ENCODE results near the gene NHLRC3. TPM values are rescaled to one million over a fixed set of nuclear protein-coding genes. Genes with fewer than 3 reads are reported as not detected.
A peak's percentile ranks its signal among the peaks of the same experiment; 100 is the strongest.

Gene NHLRC3
- total and polyA plus RNA-seq, 2 experiments from 2014 or later, result 18.6 to 47.4 TPM

DNA sequence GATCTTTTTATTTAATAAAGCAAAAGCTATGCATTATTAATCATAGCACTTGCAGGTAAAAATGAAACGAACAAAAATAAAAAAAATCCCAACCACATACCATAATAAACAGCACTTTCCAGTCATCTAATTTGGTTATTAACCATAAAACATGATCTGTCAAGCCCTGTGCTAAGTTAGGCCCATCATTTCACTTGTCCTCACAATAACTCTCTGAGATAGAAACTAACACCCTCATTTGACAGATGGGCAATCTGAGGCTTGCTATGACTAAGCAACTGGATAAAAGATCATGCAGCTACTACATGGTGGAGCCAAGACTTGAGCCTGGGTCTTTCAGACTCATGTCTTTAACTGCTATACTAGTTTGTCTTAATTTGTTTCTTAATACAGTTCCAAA is 22.2 kb upstream of the NHLRC3 start:
- no peak for TF ChIP-seq EZH2 (IDR thresholded peaks at IDR 0.05; ENCODE audit: borderline replicate concordance)
- TF ChIP-seq, protein P1, sequence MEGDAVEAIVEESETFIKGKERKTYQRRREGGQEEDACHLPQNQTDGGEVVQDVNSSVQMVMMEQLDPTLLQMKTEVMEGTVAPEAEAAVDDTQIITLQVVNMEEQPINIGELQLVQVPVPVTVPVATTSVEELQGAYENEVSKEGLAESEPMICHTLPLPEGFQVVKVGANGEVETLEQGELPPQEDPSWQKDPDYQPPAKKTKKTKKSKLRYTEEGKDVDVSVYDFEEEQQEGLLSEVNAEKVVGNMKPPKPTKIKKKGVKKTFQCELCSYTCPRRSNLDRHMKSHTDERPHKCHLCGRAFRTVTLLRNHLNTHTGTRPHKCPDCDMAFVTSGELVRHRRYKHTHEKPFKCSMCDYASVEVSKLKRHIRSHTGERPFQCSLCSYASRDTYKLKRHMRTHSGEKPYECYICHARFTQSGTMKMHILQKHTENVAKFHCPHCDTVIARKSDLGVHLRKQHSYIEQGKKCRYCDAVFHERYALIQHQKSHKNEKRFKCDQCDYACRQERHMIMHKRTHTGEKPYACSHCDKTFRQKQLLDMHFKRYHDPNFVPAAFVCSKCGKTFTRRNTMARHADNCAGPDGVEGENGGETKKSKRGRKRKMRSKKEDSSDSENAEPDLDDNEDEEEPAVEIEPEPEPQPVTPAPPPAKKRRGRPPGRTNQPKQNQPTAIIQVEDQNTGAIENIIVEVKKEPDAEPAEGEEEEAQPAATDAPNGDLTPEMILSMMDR (IDR thresholded peaks at IDR 0.05; ENCODE audit: poor library complexity), result no peak
- TF ChIP-seq EZH2phosphoT487 (IDR thresholded peaks at IDR 0.05; ENCODE audit: low read depth, severe bottlenecking, unreplicated experiment), result no peak
- WGBS (ENCODE audit: low lambda C conversion rate, missing lambda C conversion rate), result 94% methylated on average over 1 of the region's 1 CpG
- Histone ChIP-seq H3K79me2 (no peaks in the 10 kb centered on the region), H3K9me3 (ENCODE audit: low read depth) (no peaks in the 10 kb centered on the region), H3K27me3 (no peaks in the 10 kb centered on the region), H3K4me1 (ENCODE audit: insufficient read depth) (peaks cover 3% of the 10 kb centered on the region), H3K4me2 (no peak overlapping the region), H3K4me3 (no peak overlapping the region), H4K20me1 (ENCODE audit: insufficient read depth, poor library complexity, severe bottlenecking) (no peaks in the 10 kb centered on the region), H3K27ac (no peak overlapping the region), H2AFZ (no peak overlapping the region), H3K9me2 (replicated peaks; ENCODE audit: insufficient read depth) (no peaks in the 10 kb centered on the region), H3K36me3 (replicated peaks; ENCODE audit: insufficient read depth, low read depth) (no peaks in the 10 kb centered on the region)
- DNase-seq (ENCODE audit: low spot score), result no peak

DNA sequence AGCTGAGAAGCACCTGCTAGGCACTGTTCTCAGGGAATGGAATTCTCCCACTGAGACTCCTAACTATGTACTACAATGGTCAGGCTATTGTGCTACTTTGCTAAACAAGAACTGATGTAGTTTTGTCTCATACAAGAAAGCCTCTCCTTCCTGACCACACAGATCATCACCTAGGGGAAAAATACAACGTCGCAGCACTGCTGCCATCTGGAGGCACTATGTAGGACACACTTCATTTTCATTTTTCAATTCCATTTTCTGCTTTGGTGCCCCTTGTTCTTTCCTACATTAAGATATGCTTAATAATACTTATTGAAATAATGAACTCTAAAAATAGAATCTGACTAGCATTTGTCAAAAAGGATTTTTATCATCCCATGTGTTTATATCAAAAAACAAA is 21.5 kb upstream of the NHLRC3 start:
- H3K4me2 ChIP-seq, result no peak overlapping the region
- peaks cover under 1% of the 10 kb centered on the region for H3K4me1 ChIP-seq (ENCODE audit: insufficient read depth)
- H3K79me2 ChIP-seq, result no peaks in the 10 kb centered on the region
- no peaks in the 10 kb centered on the region for H3K27me3 ChIP-seq
- no peaks in the 10 kb centered on the region for H3K36me3 ChIP-seq (replicated peaks; ENCODE audit: insufficient read depth, low read depth)
- H3K27ac ChIP-seq, result no peak overlapping the region
- no peak overlapping the region for H2AFZ ChIP-seq
- no peak overlapping the region for H3K4me3 ChIP-seq
- H3K9me3 ChIP-seq (ENCODE audit: low read depth), result no peaks in the 10 kb centered on the region
- TF ChIP-seq EZH2 (IDR thresholded peaks at IDR 0.05; ENCODE audit: borderline replicate concordance) (no peak), EZH2phosphoT487 (IDR thresholded peaks at IDR 0.05; ENCODE audit: low read depth, severe bottlenecking, unreplicated experiment) (no peak)
- TF ChIP-seq, protein P1 (IDR thresholded peaks at IDR 0.05; ENCODE audit: poor library complexity), result peak; percentile 64
- DNase-seq (ENCODE audit: low spot score), result peak; percentile 51
- WGBS (ENCODE audit: low lambda C conversion rate, missing lambda C conversion rate), result 24% methylated on average over 2 of the region's 2 CpGs
- no peaks in the 10 kb centered on the region for H3K9me2 ChIP-seq (replicated peaks; ENCODE audit: insufficient read depth)
- H4K20me1 ChIP-seq (ENCODE audit: insufficient read depth, poor library complexity, severe bottlenecking), result no peaks in the 10 kb centered on the region

DNA sequence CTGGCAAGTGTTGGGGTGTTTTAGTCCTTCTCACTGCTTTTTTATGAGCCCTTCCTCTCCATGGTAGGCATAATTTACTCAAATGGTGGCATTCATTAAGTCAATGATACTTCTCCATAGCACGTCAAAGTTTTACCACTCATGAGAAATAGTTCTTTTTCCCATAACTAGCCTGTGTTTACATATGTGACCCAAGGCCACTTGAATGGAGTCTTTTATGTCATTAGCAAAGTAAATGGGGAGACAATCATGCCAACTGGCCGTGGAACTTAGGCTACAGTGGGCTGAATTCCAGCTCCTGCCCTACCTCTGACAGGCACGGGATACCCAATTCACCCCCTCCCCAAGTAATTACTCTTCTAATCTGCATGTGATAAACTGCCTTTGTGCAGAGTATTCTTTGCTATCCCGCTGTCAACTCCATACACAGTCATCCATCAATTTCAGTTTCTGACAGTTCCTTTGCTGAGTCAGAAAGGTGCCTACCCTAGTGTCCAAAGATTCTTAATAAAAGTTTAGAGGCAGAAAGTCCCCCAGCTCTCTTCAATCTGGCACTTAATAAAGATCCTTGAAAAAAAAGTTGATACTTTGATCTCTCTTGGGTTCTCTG is 17.3 kb upstream of the NHLRC3 start:
- H3K36me3 ChIP-seq (replicated peaks; ENCODE audit: insufficient read depth, low read depth), result no peaks in the 10 kb centered on the region
- H4K20me1 ChIP-seq (ENCODE audit: insufficient read depth, poor library complexity, severe bottlenecking), result no peaks in the 10 kb centered on the region
- no peak overlapping the region for H3K27ac ChIP-seq
- H3K4me3 ChIP-seq, result no peak overlapping the region
- H3K9me2 ChIP-seq (replicated peaks; ENCODE audit: insufficient read depth), result no peaks in the 10 kb centered on the region
- H3K4me1 ChIP-seq (ENCODE audit: insufficient read depth), result peaks cover 26% of the 10 kb centered on the region
- no peak overlapping the region for H3K4me2 ChIP-seq
- no peak for DNase-seq (ENCODE audit: low spot score)
- WGBS (ENCODE audit: low lambda C conversion rate, missing lambda C conversion rate), result 94% methylated on average over 4 of the region's 4 CpGs
- H3K9me3 ChIP-seq (ENCODE audit: low read depth), result no peaks in the 10 kb centered on the region
- no peak overlapping the region for H2AFZ ChIP-seq
- TF ChIP-seq, protein P1 (IDR thresholded peaks at IDR 0.05; ENCODE audit: poor library complexity), result no peak
- TF ChIP-seq EZH2 (IDR thresholded peaks at IDR 0.05; ENCODE audit: borderline replicate concordance) (no peak), EZH2phosphoT487 (IDR thresholded peaks at IDR 0.05; ENCODE audit: low read depth, severe bottlenecking, unreplicated experiment) (no peak)
- H3K27me3 ChIP-seq, result no peaks in the 10 kb centered on the region
- no peaks in the 10 kb centered on the region for H3K79me2 ChIP-seq
